Fibroblast of lung (primary cell): Measurements from ENCODE around the gene SMC4. TPM values are rescaled to one million over a fixed set of nuclear protein-coding genes. Genes with fewer than 3 reads are reported as not detected.

ENCODE experiments used
- DNase-seq, 2 donors: peaks; one replicate each; pipeline versions ENCODE4 v3.0.0 to v3.0.0-alpha.2; 2010; ENCODE audit warnings: low read depth in 2 of 2
- H2AFZ ChIP-seq: 2 replicates; pipeline ENCODE4 v1.5.1; 2012; ENCODE audit warnings: low read length, control low read depth, inconsistent platforms
- H3K27ac ChIP-seq: 2 replicates; pipeline ENCODE4 v1.5.1; 2011; ENCODE audit warnings: low read length, control low read depth; ENCODE audit not compliant: insufficient read depth
- H3K27me3 ChIP-seq: 2 replicates; pipeline ENCODE4 v1.5.1; 2011; ENCODE audit warnings: mild to moderate bottlenecking, low read length; ENCODE audit not compliant: control insufficient read depth, insufficient read depth
- H3K36me3 ChIP-seq: 2 replicates; pipeline ENCODE4 v1.5.1; 2011; ENCODE audit warnings: low read length; ENCODE audit not compliant: control insufficient read depth, insufficient read depth
- H3K4me1 ChIP-seq: 2 replicates; pipeline ENCODE4 v1.5.1; 2011; ENCODE audit warnings: low read length; ENCODE audit not compliant: control insufficient read depth, insufficient read depth; ENCODE audit errors: extremely low read depth
- H3K4me2 ChIP-seq: 2 replicates; pipeline ENCODE4 v1.5.1; 2011; ENCODE audit warnings: low read length, control low read depth; ENCODE audit not compliant: insufficient read depth; ENCODE audit errors: extremely low read depth
- H3K4me3 ChIP-seq, 4 experiments: fragments of 200-600 bp in 1 of 4; sonication (generic) in 1 of 4; replicated peaks in 1 of 4; 2 replicates each; pipeline ENCODE4 v1.5.1; 2011 to 2016; ENCODE audit warnings: low read length in 4 of 4, low read depth in 3 of 4, mild to moderate bottlenecking in 3 of 4, control low read depth in 2 of 4, inconsistent platforms in 1 of 4, mixed read lengths in 1 of 4; ENCODE audit not compliant: insufficient read depth in 1 of 4; ENCODE audit errors: control extremely low read depth in 1 of 4
- H3K79me2 ChIP-seq: 2 replicates; pipeline ENCODE4 v1.5.1; 2012; ENCODE audit warnings: mild to moderate bottlenecking, low read length, inconsistent platforms; ENCODE audit not compliant: control insufficient read depth, insufficient read depth
- H3K9ac ChIP-seq: 2 replicates; pipeline ENCODE4 v1.5.1; 2011; ENCODE audit warnings: mild to moderate bottlenecking, low read length, control low read depth; ENCODE audit not compliant: insufficient read depth
- H3K9me3 ChIP-seq: 2 replicates; pipeline ENCODE4 v1.5.1; 2012; ENCODE audit warnings: low read depth, low read length; ENCODE audit not compliant: control insufficient read depth, insufficient read depth
- H4K20me1 ChIP-seq: 2 replicates; pipeline ENCODE4 v1.5.1; 2011; ENCODE audit warnings: low read length; ENCODE audit not compliant: control insufficient read depth, insufficient read depth; ENCODE audit errors: extremely low read depth
- CTCF ChIP-seq, 2 donors: IDR thresholded peaks in 1 of 2; conservative IDR thresholded peaks in 1 of 2; 1 replicate in 1 of 2; 2 replicates in 1 of 2; pipeline ENCODE4 v1.5.1; 2011 to 2012; ENCODE audit warnings: low read length in 2 of 2, control low read depth in 1 of 2, inconsistent platforms in 1 of 2, low read depth in 1 of 2, mild to moderate bottlenecking in 1 of 2
- EZH2 ChIP-seq: IDR thresholded peaks from 2 replicates; pipeline ENCODE4 v1.5.1; 2012; ENCODE audit warnings: low read length, control low read depth, mild to moderate bottlenecking; ENCODE audit errors: missing control alignments
- polyA plus RNA-seq, 2 donors: library from polyadenylated mRNA; depleted of rRNA in 1 of 2; stranded (reverse) in 1 of 2; unstranded in 1 of 2; fragments of >200 nt; gene quantifications; 2 replicates each; pipeline ENCODE4 v1.2.1, GENCODE V29; 2011 to 2012; ENCODE audit warnings: missing spikeins in 1 of 2
- total RNA-seq: library from RNA; depleted of rRNA; stranded (reverse); fragments of >200 nt; gene quantifications from 2 replicates; pipeline ENCODE4 v1.2.1, GENCODE V29; 2014

SMC4 gene
- total and polyA plus RNA-seq, 2 donors (not counting 1 experiment from before 2014, with no cell fraction given) = 34.7 to 48.4 TPM

- Histone ChIP-seq H3K4me3 (no peak overlapping the region), H3K4me2 (no peak overlapping the region), H3K79me2 (no peaks in the 10 kb centered on the region), H3K9ac (no peak overlapping the region), H4K20me1 (no peaks in the 10 kb centered on the region), H3K36me3 (no peaks in the 10 kb centered on the region), H3K4me1 (peaks cover 2% of the 10 kb centered on the region), H3K9me3 (no peaks in the 10 kb centered on the region), H2AFZ (no peak overlapping the region), H3K27me3 (no peaks in the 10 kb centered on the region), H3K27ac (no peak overlapping the region)
- TF ChIP-seq EZH2 (no peak), CTCF (conservative IDR thresholded peaks at IDR 0.05 in 1 of 2, IDR thresholded peaks at IDR 0.05 in 1 of 2; ENCODE audit: low read depth in 1 of 2, low read length in 2 of 2) (no peak)
- DNase-seq = no peak
Measured at GRCh38 chr3:160481856-160482255, 82.4 kb downstream of the SMC4 start.

GRCh38 chr3:160482796-160483195 lies 83.3 kb downstream of the SMC4 start:
- H3K27ac ChIP-seq = no peak overlapping the region
- peaks cover 2% of the 10 kb centered on the region for H3K4me1 ChIP-seq
- no peak for TF ChIP-seq CTCF (conservative IDR thresholded peaks at IDR 0.05 in 1 of 2, IDR thresholded peaks at IDR 0.05 in 1 of 2; ENCODE audit: low read depth in 1 of 2, low read length in 2 of 2)
- no peak for TF ChIP-seq EZH2
- no peak overlapping the region for H3K4me3 ChIP-seq
- H2AFZ ChIP-seq = no peak overlapping the region
- H3K9ac ChIP-seq = no peak overlapping the region
- DNase-seq = no peak
- no peaks in the 10 kb centered on the region for H3K79me2 ChIP-seq
- no peaks in the 10 kb centered on the region for H4K20me1 ChIP-seq
- no peaks in the 10 kb centered on the region for H3K36me3 ChIP-seq
- H3K27me3 ChIP-seq = no peaks in the 10 kb centered on the region
- H3K4me2 ChIP-seq = no peak overlapping the region
- no peaks in the 10 kb centered on the region for H3K9me3 ChIP-seq

Other genes starting within 250 kb of the SMC4 start
- 0.26 and 0.33 TPM in 2 replicates for gene C3orf80, start 174.2 kb upstream of the SMC4 start, total RNA-seq
- gene C3orf80, start 174.2 kb upstream of the SMC4 start, polyA plus RNA-seq = 0.02 and 0.08 TPM in 2 replicates
- 75.0 and 76.5 TPM in 2 replicates for gene IFT80, start 425 bp upstream of the SMC4 start, total RNA-seq
- 29.7 and 38.4 TPM in 2 replicates for gene IFT80, start 425 bp upstream of the SMC4 start, polyA plus RNA-seq
- gene TRIM59, start 50.1 kb downstream of the SMC4 start, total RNA-seq = 15.2 and 31.2 TPM in 2 replicates
- 13.6 and 20.0 TPM in 2 replicates for gene TRIM59, start 50.1 kb downstream of the SMC4 start, polyA plus RNA-seq
- 34.7 and 38.8 TPM in 2 replicates for gene KPNA4, start 165.9 kb downstream of the SMC4 start, total RNA-seq
- gene KPNA4, start 165.9 kb downstream of the SMC4 start, polyA plus RNA-seq = 33.0 and 36.6 TPM in 2 replicates